A172 (cell line): Measurements from ENCODE around the gene EDN2. TPM values are rescaled to one million over a fixed set of nuclear protein-coding genes. Genes with fewer than 3 reads are reported as not detected.

ENCODE experiments used
- DNase-seq: peaks from one replicate; pipeline ENCODE4 v3.0.0-alpha.2; 2015; ENCODE audit warnings: low spot score
- total RNA-seq: library from RNA; depleted of rRNA; stranded (reverse); fragments of >200 nt; shearing (Covaris generic); gene quantifications from 2 replicates; pipeline ENCODE4 v1.2.3, GENCODE V29; 2014

Gene EDN2
- total RNA-seq, 1 experiment from 2014 or later, result 1.3 TPM

DNA sequence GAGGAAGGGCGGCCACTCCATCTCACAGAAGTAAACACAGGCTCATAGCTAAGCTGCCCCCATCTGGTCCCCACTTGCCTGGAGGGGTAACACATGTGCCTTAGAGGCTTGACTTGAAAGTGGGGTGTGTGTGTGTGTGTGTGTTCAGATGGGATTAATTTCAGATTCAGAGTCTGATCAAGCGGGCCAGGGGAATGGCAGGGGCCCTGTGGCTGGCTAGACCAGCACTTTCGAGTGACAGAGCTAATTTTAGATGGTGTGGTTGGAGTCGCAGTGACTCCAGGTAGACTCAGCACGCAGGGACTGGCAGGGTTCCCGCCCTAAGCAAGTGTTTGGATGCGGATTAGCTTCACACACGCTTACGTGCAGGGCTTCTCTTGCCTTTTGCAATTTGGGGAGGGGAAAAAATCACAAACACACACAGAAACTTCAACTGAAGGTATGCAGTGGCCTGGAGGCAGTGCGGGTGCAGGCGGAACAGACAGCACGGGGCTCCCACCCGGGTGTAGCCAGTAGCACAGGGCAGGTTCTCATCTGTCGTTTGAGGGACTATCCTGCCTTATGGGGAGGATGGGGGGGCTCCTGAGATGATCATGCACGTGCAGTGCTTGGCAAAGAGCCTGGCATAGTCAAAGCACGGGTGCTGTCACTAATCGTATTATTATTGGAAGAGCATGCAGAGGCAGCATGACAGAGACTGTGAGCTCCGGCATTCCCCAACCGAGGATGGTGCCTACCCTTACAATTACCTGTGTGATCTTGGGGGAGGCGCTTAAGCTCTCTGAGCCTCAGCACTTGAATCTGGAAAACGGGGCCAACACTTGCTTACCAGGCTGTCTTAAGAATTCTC, 1.3 kb downstream of the EDN2 start:
- DNase-seq, result no peak

- peak; percentile 68 for DNase-seq
These were observed 2.3 kb downstream of the EDN2 start for GRCh38 chr1:41482001-41482765.

- no peak for DNase-seq
These were observed 3.2 kb downstream of the EDN2 start for GRCh38 chr1:41481109-41481775.

DNA sequence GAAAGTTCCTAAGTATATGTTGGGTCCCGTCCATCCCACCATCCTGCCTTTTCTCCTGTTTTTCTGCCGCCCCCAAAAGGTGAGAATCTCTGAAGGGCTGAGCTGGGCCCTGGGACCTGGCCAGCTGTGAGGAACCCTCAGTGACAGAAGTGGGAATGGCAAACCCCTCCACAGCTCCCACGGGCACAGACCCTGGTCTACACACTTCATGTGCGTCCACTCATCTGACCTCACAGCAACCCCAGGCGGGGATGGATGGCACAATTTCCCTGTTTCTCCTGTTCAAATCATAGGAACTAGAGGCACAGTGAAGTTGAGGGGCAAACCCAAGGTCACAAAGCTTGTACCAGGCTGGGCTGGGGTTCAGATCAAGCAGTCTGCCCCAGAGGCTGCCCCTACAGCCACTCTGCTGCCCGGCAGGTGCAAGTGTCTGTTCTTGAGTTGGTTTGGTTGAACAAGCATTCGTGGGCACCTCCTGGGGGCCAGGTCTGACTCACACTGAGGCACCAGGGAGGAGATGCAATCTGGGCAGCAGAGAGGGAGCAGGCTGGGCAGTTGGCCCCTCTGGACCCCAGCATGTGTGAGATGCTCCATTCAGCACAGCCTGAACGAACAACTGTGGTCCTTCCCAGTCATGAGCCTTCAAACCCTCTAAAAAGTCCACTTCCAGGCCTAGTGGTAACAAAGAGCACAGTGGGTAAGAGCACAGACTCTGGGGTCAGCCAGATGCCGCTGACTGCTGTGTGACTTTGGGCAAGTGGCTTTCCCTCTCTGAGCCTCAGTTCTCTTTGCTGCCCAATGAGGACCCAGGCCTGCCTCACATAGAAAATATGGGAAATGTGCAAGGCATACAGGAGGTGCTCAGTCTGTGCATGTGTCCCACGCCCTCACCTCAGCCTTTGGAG, 4.0 kb downstream of the EDN2 start:
- no peak for DNase-seq

GRCh38 chr1:41479808-41480160, 4.7 kb downstream of the EDN2 start:
- DNase-seq, result no peak

GRCh38 chr1:41479000-41479807, 5.3 kb downstream of the EDN2 start:
- no peak for DNase-seq

- DNase-seq, result no peak
These were observed 6.2 kb downstream of the EDN2 start for GRCh38 chr1:41478118-41478748.

DNA sequence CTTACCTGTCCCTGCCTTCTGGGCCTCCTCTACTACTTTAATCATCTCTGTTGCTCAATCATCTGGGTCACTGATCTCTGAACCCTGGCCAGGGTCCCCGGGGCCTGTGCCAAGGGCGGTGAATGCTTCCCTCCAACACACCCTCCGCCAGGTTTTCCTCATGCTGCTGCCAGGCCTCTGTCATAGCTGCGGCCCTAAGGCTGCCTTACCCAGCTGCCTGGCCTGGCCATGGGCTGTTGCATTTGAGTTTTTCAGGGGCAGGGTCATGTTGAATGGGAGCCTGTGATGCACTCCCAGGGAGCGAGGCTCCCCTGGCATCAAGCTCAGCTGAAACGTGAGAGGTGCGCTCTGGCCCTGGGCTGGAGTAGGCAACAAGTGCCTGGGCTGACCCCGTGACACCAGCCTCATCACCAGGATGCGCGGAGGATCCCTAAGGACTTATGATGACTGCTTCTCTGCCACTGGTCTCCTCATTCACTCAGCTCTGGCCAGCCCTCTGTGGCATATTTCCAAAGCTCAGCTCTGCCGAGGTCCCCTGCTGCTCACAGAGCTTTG, 7.6 kb downstream of the EDN2 start:
- no peak for DNase-seq

DNA sequence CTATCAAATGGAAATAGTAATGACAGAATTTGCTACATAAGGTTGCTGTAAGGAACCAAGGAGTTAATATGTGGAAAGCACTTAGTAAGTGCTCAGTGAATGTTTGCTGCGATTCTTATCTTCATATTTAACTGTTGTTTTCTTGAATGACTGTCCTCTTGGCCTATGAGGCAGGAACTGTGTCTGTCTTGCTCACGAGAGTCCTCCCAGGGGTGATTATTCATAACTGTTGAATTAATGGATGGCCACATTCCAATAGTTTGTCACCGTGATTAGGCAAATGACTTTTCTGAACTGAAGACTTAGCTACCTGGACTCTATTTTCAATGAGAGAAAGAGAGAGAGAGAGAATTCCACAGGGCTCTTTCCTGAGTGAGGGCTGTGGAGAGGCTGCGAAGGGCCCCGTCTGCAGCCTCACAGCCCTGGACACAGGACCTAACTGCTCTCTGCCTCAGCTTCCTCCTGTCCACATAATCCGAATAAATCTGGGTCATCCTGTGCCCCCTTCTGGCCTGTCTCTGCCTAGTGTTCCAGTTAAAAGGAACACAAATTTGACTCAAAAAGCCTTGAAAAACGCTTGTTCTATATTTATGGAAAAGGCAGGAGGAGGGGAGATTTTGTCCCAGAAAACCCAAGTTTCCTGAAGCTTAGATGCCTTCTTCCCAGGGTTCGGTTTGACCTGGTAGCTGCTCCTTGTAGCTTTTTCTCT, 8.5 kb downstream of the EDN2 start:
- DNase-seq, result no peak

DNA sequence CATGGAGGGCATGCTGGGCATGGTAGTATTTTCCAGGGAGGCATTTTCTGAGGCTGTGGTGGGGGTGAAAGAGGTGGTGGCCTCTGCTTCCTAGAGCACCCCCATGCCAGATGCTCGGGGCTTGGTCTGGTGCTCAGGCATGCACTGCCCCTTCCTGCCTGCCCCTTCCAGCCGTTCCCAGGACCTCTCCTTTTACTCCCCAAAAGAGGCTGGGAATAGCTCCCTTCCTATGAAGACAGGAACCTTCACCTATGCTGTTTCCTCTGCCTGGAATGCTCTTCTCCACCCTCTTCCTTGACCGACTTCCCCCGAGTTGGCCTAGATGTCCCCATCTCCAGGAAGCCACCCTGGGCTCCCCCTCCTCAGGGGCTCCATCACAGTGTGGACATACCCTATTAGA, 9.1 kb downstream of the EDN2 start:
- no peak for DNase-seq

- no peak for DNase-seq
These were observed 9.8 kb downstream of the EDN2 start for GRCh38 chr1:41474490-41475271.

DNA sequence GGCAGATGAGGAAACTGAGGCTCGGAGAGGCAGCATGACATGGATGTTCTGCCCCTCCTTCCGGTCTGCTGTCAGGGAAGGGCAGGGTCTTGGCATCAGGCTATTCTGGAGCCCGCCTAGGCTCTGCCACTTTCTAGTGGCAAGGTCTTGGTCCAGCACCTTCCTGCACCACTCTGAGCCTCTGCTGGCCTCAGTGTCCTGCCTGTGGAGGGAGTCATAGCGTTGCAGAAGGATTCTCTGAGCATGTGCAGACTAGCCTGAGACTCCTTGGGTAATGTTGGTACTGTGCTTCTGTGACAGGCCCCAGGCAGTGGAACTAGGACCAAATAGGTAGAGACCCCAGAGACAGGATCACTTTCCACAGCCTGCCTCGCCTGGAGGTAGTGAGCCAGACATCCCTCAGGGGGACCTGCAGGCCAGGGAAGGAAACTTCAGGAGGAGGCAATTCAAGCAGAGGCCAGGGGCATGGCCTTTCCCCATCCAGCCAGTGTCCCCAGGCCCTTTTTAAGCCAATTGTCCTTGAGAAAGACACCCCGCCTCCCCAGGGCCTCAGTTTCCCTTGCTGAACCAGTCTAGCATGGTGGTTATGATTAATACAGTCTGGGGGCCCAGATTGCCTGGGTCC, 10.6 kb downstream of the EDN2 start:
- no peak for DNase-seq

GRCh38 chr1:41471658-41472057, 12.8 kb downstream of the EDN2 start:
- no peak for DNase-seq

DNA sequence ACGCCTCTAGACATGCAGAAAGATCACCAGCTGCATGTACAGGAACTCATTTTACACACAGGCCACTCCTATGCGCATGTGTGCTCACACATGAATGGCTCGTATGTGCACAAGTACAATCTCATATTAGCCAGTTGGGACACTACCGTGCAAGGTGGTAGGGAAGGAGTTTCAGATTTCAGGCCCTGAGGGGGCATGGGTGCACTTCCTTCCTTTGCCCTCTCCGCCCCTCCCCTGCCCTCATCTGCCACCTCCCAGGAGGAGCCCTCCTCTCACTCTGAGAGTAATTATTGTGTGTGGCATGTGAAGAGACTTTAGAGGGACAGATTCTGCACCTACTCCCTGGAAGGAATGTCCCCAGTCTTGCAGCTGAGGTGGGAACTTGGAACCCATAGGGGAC, 14.8 kb downstream of the EDN2 start:
- no peak for DNase-seq

DNA sequence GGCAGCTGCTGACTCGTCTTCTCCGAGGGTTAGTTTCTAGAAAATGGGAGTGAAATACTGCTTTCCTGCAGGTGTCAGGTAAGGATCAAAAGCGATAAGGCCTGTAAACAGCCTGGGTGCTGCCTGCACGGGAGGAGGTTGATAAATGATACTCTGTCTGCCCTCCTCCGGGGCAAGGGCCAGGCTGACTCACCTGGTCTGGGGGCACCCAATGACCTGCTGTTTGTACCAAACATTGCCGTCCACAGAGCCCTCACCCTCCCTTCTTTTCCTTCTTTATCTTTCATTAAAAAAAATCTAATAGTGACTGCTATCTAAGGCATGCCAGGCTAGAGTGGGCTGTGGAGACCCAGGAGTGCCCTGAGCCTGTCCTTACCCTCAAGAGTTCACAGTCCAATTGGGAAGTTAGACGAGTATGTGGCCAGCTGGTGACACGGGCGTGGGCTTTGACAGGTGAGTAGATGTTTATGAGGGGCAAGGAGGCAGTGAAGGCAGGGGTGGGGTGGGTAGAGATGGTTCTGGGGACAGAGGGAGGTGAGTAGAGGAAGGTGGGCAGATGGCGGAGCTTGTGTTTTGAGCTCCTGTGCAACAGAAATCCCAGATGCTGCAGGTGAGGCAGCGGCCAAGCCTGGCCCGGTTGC, 16.2 kb downstream of the EDN2 start:
- no peak for DNase-seq

GRCh38 chr1:41467673-41468072, 16.8 kb downstream of the EDN2 start:
- no peak for DNase-seq

DNA sequence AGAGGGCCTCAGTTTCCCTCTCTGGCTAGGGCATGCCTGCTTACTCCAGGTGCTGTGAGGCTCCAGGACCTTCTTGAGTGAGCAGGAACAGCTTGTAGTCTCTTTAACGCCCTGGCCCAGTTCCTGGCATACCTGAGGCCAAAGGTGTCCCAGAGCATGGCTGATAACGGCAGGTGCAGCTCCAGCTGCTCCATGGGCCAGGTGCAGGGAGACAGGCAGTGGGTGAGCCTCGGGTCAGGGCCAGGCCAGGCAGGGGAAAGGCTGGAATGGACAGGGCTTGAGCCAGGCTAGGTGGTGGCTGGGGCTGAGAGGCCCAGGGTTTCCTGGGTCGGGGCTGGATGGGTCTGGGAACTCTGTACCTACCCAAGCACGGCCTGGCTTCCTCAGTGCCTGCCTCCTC, 18.3 kb downstream of the EDN2 start:
- DNase-seq, result no peak

GRCh38 chr1:41465741-41466140, 18.7 kb downstream of the EDN2 start:
- DNase-seq, result no peak
